ENCODE measurements around the gene LLCFC1. TPM values are rescaled to one million over a fixed set of nuclear protein-coding genes. Genes with fewer than 3 reads are reported as not detected.

LLCFC1 gene
- total and polyA plus RNA-seq, 4 donors, result not detected

- 73 to 76% methylated on average over 3 of the region's 3 CpGs for WGBS, 2 donors
- no peak for DNase-seq
- no peak for ATAC-seq (ENCODE audit: low FRiP score)
- Histone ChIP-seq H3K27ac (ENCODE audit: low read depth in 1 of 2, low read length in 2 of 2) (no peak overlapping the region), H3K27me3 (ENCODE audit: control insufficient read depth in 1 of 2, insufficient read depth in 2 of 2, low read length in 1 of 2) (no peaks in the 10 kb centered on the region), H3K36me3 (ENCODE audit: control insufficient read depth in 1 of 2, insufficient read depth in 2 of 2, low read length in 1 of 2) (no peaks in the 10 kb centered on the region), H3K4me3 (ENCODE audit: low read length in 2 of 2) (no peak overlapping the region), H3K9me3 (ENCODE audit: control insufficient read depth, low read length) (peaks cover 1% of the 10 kb centered on the region), H3K4me1 (ENCODE audit: control insufficient read depth in 1 of 2, insufficient read depth in 2 of 2, low read length in 2 of 2) (no peaks in the 10 kb centered on the region)
- intact Hi-C loops (cut with DNase I), result loop anchor here in 1 of 2 donors (2.0 kb wide), 1 partner anchor 20 kb away; no protein-coding TSS in a partner anchor
Measured at GRCh38 chr7:142945001-142945400, 5.7 kb downstream of the LLCFC1 start.

GRCh38 chr7:142948603-142949002 lies 9.3 kb downstream of the LLCFC1 start:
- DNase-seq (no peak), ATAC-seq (ENCODE audit: low FRiP score) (no peak)
- Histone ChIP-seq H3K27me3 (ENCODE audit: control insufficient read depth in 1 of 2, insufficient read depth in 2 of 2, low read length in 1 of 2) (no peaks in the 10 kb centered on the region), H3K4me1 (ENCODE audit: control insufficient read depth in 1 of 2, insufficient read depth in 2 of 2, low read length in 2 of 2) (no peaks in the 10 kb centered on the region), H3K27ac (ENCODE audit: low read depth in 1 of 2, low read length in 2 of 2) (no peak overlapping the region), H3K9me3 (ENCODE audit: control insufficient read depth, low read length) (peaks cover 1% of the 10 kb centered on the region), H3K36me3 (ENCODE audit: control insufficient read depth in 1 of 2, insufficient read depth in 2 of 2, low read length in 1 of 2) (no peaks in the 10 kb centered on the region), H3K4me3 (ENCODE audit: low read length in 2 of 2) (no peak overlapping the region)
- intact Hi-C loops (cut with DNase I), result no loop called here
- 86 to 89% methylated on average over 4 of the region's 4 CpGs for WGBS, 2 donors

- DNase-seq, result no peak
- H3K4me1 ChIP-seq (ENCODE audit: control insufficient read depth in 1 of 2, insufficient read depth in 2 of 2, low read length in 2 of 2), result no peaks in the 10 kb centered on the region
- no peaks in the 10 kb centered on the region for H3K36me3 ChIP-seq (ENCODE audit: control insufficient read depth in 1 of 2, insufficient read depth in 2 of 2, low read length in 1 of 2)
- peaks cover 3% of the 10 kb centered on the region for H3K9me3 ChIP-seq (ENCODE audit: control insufficient read depth, low read length)
- no peak for ATAC-seq (ENCODE audit: low FRiP score)
- no peak overlapping the region for H3K27ac ChIP-seq (ENCODE audit: low read depth in 1 of 2, low read length in 2 of 2)
- H3K27me3 ChIP-seq (ENCODE audit: control insufficient read depth in 1 of 2, insufficient read depth in 2 of 2, low read length in 1 of 2), result no peaks in the 10 kb centered on the region
- no peak overlapping the region for H3K4me3 ChIP-seq (ENCODE audit: low read length in 2 of 2)
- intact Hi-C loops (cut with DNase I), result no loop called here
Measured at GRCh38 chr7:142950235-142950634, 11.0 kb downstream of the LLCFC1 start.

DNA sequence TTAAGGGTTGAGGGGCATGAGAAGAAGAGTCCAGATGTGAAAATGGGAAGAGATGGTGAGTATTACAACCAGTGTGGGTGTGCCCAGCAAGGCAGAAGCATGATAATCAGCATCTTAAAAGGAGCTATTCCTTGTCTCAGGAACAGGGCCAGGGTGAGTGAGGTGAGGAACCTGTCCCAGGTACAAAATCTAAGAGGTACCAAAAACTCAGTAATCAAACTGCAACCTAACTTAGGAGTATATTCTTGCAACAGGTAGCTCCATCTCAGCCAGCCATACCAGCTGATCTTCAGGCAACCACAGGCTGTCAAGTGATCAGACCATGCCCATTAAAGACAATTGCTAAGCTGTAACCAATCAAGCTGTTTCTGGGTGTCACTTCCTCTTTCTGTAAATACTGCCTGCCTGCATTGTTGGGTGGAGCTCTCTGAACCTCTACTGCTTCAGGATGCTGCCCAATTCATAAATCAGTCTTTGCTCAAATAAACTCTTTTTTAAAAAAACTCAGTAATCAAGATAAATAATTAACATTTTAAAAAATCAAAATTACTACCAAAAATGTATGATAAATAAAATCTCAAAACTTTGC lies 15.5 kb downstream of the LLCFC1 start:
- peaks cover 2% of the 10 kb centered on the region for H3K9me3 ChIP-seq (ENCODE audit: control insufficient read depth, low read length)
- H3K27me3 ChIP-seq (ENCODE audit: control insufficient read depth in 1 of 2, insufficient read depth in 2 of 2, low read length in 1 of 2), result no peaks in the 10 kb centered on the region
- no peaks in the 10 kb centered on the region for H3K4me1 ChIP-seq (ENCODE audit: control insufficient read depth in 1 of 2, insufficient read depth in 2 of 2, low read length in 2 of 2)
- intact Hi-C loops (cut with DNase I), result no loop called here
- no peak overlapping the region for H3K4me3 ChIP-seq (ENCODE audit: low read length in 2 of 2)
- DNase-seq (no peak), ATAC-seq (ENCODE audit: low FRiP score) (no peak)
- H3K27ac ChIP-seq (ENCODE audit: low read depth in 1 of 2, low read length in 2 of 2), result no peak overlapping the region
- no peaks in the 10 kb centered on the region for H3K36me3 ChIP-seq (ENCODE audit: control insufficient read depth in 1 of 2, insufficient read depth in 2 of 2, low read length in 1 of 2)

DNA sequence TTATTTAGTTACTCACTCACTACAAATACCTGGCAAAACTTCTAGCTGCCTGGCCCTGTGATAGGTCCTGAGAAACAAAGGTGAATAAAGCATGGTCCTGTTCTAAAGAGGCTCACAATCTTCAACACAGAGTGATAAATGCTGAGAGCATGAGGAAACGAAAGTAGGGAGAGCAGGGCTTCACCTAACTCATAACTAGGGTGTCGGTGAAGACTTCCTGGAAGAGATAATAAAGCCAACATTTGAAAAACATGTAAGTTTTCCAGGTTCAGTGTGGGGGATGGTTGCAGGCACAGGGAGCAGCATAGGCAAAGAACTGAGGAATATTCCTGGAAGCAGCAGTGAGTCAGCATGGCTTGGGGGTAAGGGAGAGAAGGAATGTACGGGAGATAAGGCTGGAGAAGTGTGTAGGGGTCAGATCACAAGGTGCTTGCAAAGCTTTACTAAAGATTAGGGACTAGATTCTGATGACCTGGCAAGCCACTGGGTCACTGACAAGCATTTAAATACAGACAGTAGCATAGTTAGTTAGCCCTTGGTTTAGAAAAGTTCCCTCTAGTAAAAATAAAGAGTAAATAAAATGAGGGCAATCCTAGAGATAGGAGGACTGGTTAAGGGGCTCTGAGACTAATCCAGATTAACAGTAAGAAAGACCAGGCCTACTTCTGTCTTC lies 17.8 kb downstream of the LLCFC1 start:
- peaks cover 2% of the 10 kb centered on the region for H3K9me3 ChIP-seq (ENCODE audit: control insufficient read depth, low read length)
- intact Hi-C loops (cut with DNase I), result no loop called here
- no peaks in the 10 kb centered on the region for H3K27me3 ChIP-seq (ENCODE audit: control insufficient read depth in 1 of 2, insufficient read depth in 2 of 2, low read length in 1 of 2)
- H3K4me3 ChIP-seq (ENCODE audit: low read length in 2 of 2), result no peak overlapping the region
- no peaks in the 10 kb centered on the region for H3K36me3 ChIP-seq (ENCODE audit: control insufficient read depth in 1 of 2, insufficient read depth in 2 of 2, low read length in 1 of 2)
- 61 to 68% methylated on average over 3 of the region's 3 CpGs for WGBS, 2 donors
- H3K4me1 ChIP-seq (ENCODE audit: control insufficient read depth in 1 of 2, insufficient read depth in 2 of 2, low read length in 2 of 2), result no peaks in the 10 kb centered on the region
- no peak overlapping the region for H3K27ac ChIP-seq (ENCODE audit: low read depth in 1 of 2, low read length in 2 of 2)
- no peak for ATAC-seq (ENCODE audit: low FRiP score)
- no peak for DNase-seq

DNA sequence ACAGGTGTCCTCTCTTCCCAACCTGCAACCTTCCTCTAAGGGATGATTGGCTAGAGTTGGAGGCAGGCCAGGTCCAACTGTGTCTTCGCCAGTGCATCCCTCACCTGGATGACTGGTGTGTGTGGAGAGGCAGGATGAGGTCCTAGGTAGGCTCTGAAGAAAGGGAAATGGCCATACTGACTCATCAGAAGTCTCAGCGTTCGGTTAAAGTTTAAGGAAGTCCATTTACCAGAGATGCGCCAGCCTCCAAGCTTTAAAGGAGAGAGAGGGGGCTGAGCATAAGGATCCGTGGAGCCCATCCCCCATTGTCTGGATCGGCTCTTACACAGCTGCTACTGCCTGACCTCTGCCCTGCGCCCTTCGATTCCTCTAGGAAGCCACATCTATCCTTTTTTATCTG lies 18.4 kb downstream of the LLCFC1 start:
- Histone ChIP-seq H3K36me3 (ENCODE audit: control insufficient read depth in 1 of 2, insufficient read depth in 2 of 2, low read length in 1 of 2) (no peaks in the 10 kb centered on the region), H3K9me3 (ENCODE audit: control insufficient read depth, low read length) (peaks cover 2% of the 10 kb centered on the region), H3K27ac (ENCODE audit: low read depth in 1 of 2, low read length in 2 of 2) (no peak overlapping the region), H3K4me1 (ENCODE audit: control insufficient read depth in 1 of 2, insufficient read depth in 2 of 2, low read length in 2 of 2) (no peaks in the 10 kb centered on the region), H3K4me3 (ENCODE audit: low read length in 2 of 2) (no peak overlapping the region), H3K27me3 (ENCODE audit: control insufficient read depth in 1 of 2, insufficient read depth in 2 of 2, low read length in 1 of 2) (no peaks in the 10 kb centered on the region)
- DNase-seq, result no peak
- intact Hi-C loops (cut with DNase I), result no loop called here
- ATAC-seq (ENCODE audit: low FRiP score), result no peak
- WGBS, 2 donors, result 77 to 80% methylated on average over 8 of the region's 8 CpGs

GRCh38 chr7:142959202-142959601 lies 19.9 kb downstream of the LLCFC1 start:
- H3K4me1 ChIP-seq (ENCODE audit: control insufficient read depth in 1 of 2, insufficient read depth in 2 of 2, low read length in 2 of 2), result no peaks in the 10 kb centered on the region
- no peak for ATAC-seq (ENCODE audit: low FRiP score)

GRCh38 chr7:142960955-142961512 lies 21.8 kb downstream of the LLCFC1 start:
- no peak for DNase-seq
- ATAC-seq (ENCODE audit: low FRiP score), result no peak
- WGBS, 2 donors, result 91 to 93% methylated on average over 5 of the region's 5 CpGs
- H3K4me3 ChIP-seq (ENCODE audit: low read length in 2 of 2), result no peak overlapping the region
- intact Hi-C loops (cut with DNase I), result no loop called here
- H3K27me3 ChIP-seq (ENCODE audit: control insufficient read depth in 1 of 2, insufficient read depth in 2 of 2, low read length in 1 of 2), result peaks cover 0 to 3% of the 10 kb centered on the region in 2 donors
- no peaks in the 10 kb centered on the region for H3K36me3 ChIP-seq (ENCODE audit: control insufficient read depth in 1 of 2, insufficient read depth in 2 of 2, low read length in 1 of 2)
- peaks cover 1% of the 10 kb centered on the region for H3K9me3 ChIP-seq (ENCODE audit: control insufficient read depth, low read length)
- no peaks in the 10 kb centered on the region for H3K4me1 ChIP-seq (ENCODE audit: control insufficient read depth in 1 of 2, insufficient read depth in 2 of 2, low read length in 2 of 2)
- H3K27ac ChIP-seq (ENCODE audit: low read depth in 1 of 2, low read length in 2 of 2), result no peak overlapping the region

More at GRCh38 chr7:142959202-142959601, 19.9 kb downstream of the LLCFC1 start:
- DNase-seq, result no peak
- no peak overlapping the region for H3K4me3 ChIP-seq (ENCODE audit: low read length in 2 of 2)
- no peaks in the 10 kb centered on the region for H3K36me3 ChIP-seq (ENCODE audit: control insufficient read depth in 1 of 2, insufficient read depth in 2 of 2, low read length in 1 of 2)
- intact Hi-C loops (cut with DNase I), result no loop called here
- no peak overlapping the region for H3K27ac ChIP-seq (ENCODE audit: low read depth in 1 of 2, low read length in 2 of 2)
- peaks cover 2% of the 10 kb centered on the region for H3K9me3 ChIP-seq (ENCODE audit: control insufficient read depth, low read length)
- no peaks in the 10 kb centered on the region for H3K27me3 ChIP-seq (ENCODE audit: control insufficient read depth in 1 of 2, insufficient read depth in 2 of 2, low read length in 1 of 2)

DNA sequence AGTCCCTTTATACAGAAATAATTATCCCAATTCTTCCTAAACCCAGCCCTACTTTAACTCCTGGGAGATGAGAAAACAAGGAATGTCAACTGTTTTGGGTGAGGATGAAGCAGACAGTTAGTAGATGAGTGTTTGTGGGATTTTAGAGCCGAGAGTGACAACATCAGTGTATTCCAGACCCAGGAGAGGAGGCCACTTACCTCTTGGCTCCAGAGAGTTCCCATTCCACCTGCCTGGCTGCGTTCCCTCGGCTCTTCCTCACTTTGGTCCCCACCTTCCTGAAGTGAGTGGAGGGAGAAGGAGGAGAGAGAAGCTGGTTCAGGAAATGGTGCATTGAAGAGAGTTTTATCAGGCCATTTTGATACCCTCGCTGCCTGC lies 22.3 kb downstream of the LLCFC1 start:
- H3K27me3 ChIP-seq (ENCODE audit: control insufficient read depth in 1 of 2, insufficient read depth in 2 of 2, low read length in 1 of 2), result peaks cover 0 to 3% of the 10 kb centered on the region in 2 donors
- no peak overlapping the region for H3K4me3 ChIP-seq (ENCODE audit: low read length in 2 of 2)
- H3K9me3 ChIP-seq (ENCODE audit: control insufficient read depth, low read length), result peaks cover 1% of the 10 kb centered on the region
- ATAC-seq (ENCODE audit: low FRiP score) (no peak), DNase-seq (no peak)
- no peaks in the 10 kb centered on the region for H3K4me1 ChIP-seq (ENCODE audit: control insufficient read depth in 1 of 2, insufficient read depth in 2 of 2, low read length in 2 of 2)
- no peaks in the 10 kb centered on the region for H3K36me3 ChIP-seq (ENCODE audit: control insufficient read depth in 1 of 2, insufficient read depth in 2 of 2, low read length in 1 of 2)
- WGBS, 2 donors, result 86 to 89% methylated on average over 4 of the region's 4 CpGs
- H3K27ac ChIP-seq (ENCODE audit: low read depth in 1 of 2, low read length in 2 of 2), result no peak overlapping the region
- intact Hi-C loops (cut with DNase I), result no loop called here
